K562 (cell line): ENCODE data around the gene DIAPH1.

ENCODE experiments used
- ELF4 ChIP-seq: fragments of 450-650 bp; formaldehyde crosslinking; IDR thresholded peaks from 2 replicates; pipeline ENCODE4 v1.4.0; 2022; ENCODE audit warnings: missing genetic modification characterization
- EP300 ChIP-seq: IDR thresholded peaks from 2 replicates; pipeline ENCODE4 v1.6.1; 2012; ENCODE audit warnings: low read length, improper control_type of control experiment
- TBP ChIP-seq: optimal IDR thresholded peaks from 2 replicates; pipeline ENCODE3; 2011; ENCODE audit warnings: low read depth, low read length, improper control_type of control experiment
- ZNF592 ChIP-seq: fragments of 450-650 bp; IDR thresholded peaks from 2 replicates; pipeline ENCODE4 v1.6.1; 2017; ENCODE audit warnings: antibody characterized with exemption, mild to moderate bottlenecking

GRCh38 chr5:141557681-141558136 is 61.1 kb downstream of the DIAPH1 start:
- TF ChIP-seq ZNF592 (peak; percentile 81), EP300 (no peak), ELF4 (CRISPR knock-in tag) (no peak), TBP (no peak)
